Muscle layer of colon (tissue), 2 donors: ENCODE results near the gene PRR27.

Experiments used
- H3K27ac ChIP-seq: one replicate; pipeline ENCODE4 v1.7.0; 2013; ENCODE audit warnings: low read depth, mild to moderate bottlenecking, low read length, moderate library complexity
- H3K27me3 ChIP-seq, 2 donors: one replicate each; pipeline ENCODE4 v1.7.0; 2013; ENCODE audit warnings: low read length in 2 of 2, mild to moderate bottlenecking in 2 of 2; ENCODE audit not compliant: insufficient read depth in 2 of 2, control insufficient read depth in 1 of 2
- H3K36me3 ChIP-seq: one replicate; pipeline ENCODE4 v1.7.0; 2013; ENCODE audit warnings: mild to moderate bottlenecking, low read length; ENCODE audit not compliant: insufficient read depth
- H3K4me1 ChIP-seq: one replicate; pipeline ENCODE4 v1.7.0; 2013; ENCODE audit warnings: mild to moderate bottlenecking, low read length; ENCODE audit not compliant: insufficient read depth
- H3K4me3 ChIP-seq, 2 donors: one replicate each; pipeline ENCODE4 v1.7.0; 2013; ENCODE audit warnings: low read length in 2 of 2, low read depth in 1 of 2, mild to moderate bottlenecking in 1 of 2, moderate library complexity in 1 of 2
- H3K9ac ChIP-seq: one replicate; pipeline ENCODE4 v1.7.0; 2013; ENCODE audit warnings: low read length
- H3K9me3 ChIP-seq: one replicate; pipeline ENCODE4 v1.7.0; 2013; ENCODE audit warnings: mild to moderate bottlenecking, low read length
- donor health status: abdominal sarcoma.
- donor health status: Adenocarcinoma of cecum.

PRR27 gene

GRCh38 chr4:70179811-70180210 lies 25.8 kb downstream of the PRR27 start:
- no peaks in the 10 kb centered on the region for H3K9me3 ChIP-seq
- H3K27me3 ChIP-seq: no peaks in the 10 kb centered on the region
- no peak overlapping the region for H3K27ac ChIP-seq
- no peak overlapping the region for H3K4me3 ChIP-seq
- no peaks in the 10 kb centered on the region for H3K36me3 ChIP-seq
- no peak overlapping the region for H3K9ac ChIP-seq
- no peaks in the 10 kb centered on the region for H3K4me1 ChIP-seq

GRCh38 chr4:70181864-70182263 lies 27.8 kb downstream of the PRR27 start:
- no peak overlapping the region for H3K9ac ChIP-seq
- no peaks in the 10 kb centered on the region for H3K4me1 ChIP-seq
- H3K9me3 ChIP-seq: no peaks in the 10 kb centered on the region
- no peaks in the 10 kb centered on the region for H3K36me3 ChIP-seq
- no peak overlapping the region for H3K27ac ChIP-seq
- no peak overlapping the region for H3K4me3 ChIP-seq
- no peaks in the 10 kb centered on the region for H3K27me3 ChIP-seq

DNA sequence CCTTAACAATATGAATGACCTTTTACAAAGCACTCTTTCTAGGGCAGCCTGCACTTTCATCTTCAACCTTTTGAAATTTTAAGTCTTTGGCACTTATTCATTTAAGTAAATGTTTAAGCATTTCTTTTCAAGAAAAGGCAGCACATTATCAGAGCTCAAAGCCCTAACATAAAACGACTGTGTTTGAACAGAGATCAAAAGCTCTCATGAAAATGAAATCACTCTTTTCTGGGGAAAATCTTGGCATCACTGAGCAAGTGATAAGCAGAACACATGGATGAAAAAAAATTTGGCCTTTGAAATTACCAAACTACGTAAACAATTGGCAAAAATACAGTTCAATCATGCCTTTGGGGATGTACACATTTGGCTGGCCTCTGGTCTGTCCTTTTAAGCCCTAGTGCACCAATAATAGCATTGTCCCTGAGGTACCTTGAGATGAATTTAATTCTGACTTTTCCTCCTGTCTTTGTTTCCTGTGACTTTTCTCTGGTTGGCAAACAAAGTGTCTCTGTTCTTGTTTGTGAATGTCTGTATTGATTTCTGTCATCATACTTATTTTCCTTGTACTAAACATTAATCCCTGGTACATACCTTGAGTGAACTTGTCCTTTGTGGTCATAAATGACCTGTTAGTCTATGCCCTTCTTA lies 28.6 kb downstream of the PRR27 start:
- Histone ChIP-seq H3K27me3 (no peaks in the 10 kb centered on the region), H3K4me1 (no peaks in the 10 kb centered on the region), H3K9ac (no peak overlapping the region), H3K36me3 (no peaks in the 10 kb centered on the region), H3K4me3 (no peak overlapping the region), H3K9me3 (no peaks in the 10 kb centered on the region), H3K27ac (no peak overlapping the region)

GRCh38 chr4:70183168-70183939 lies 29.3 kb downstream of the PRR27 start:
- Histone ChIP-seq H3K27ac (no peak overlapping the region), H3K9me3 (no peaks in the 10 kb centered on the region), H3K36me3 (no peaks in the 10 kb centered on the region), H3K4me3 (no peak overlapping the region), H3K4me1 (no peaks in the 10 kb centered on the region), H3K27me3 (no peaks in the 10 kb centered on the region), H3K9ac (no peak overlapping the region)

GRCh38 chr4:70183940-70184246 lies 29.9 kb downstream of the PRR27 start:
- no peaks in the 10 kb centered on the region for H3K36me3 ChIP-seq
- no peak overlapping the region for H3K27ac ChIP-seq
- H3K4me3 ChIP-seq: no peak overlapping the region
- H3K9ac ChIP-seq: no peak overlapping the region
- H3K9me3 ChIP-seq: no peaks in the 10 kb centered on the region
- no peaks in the 10 kb centered on the region for H3K4me1 ChIP-seq
- H3K27me3 ChIP-seq: no peaks in the 10 kb centered on the region

DNA sequence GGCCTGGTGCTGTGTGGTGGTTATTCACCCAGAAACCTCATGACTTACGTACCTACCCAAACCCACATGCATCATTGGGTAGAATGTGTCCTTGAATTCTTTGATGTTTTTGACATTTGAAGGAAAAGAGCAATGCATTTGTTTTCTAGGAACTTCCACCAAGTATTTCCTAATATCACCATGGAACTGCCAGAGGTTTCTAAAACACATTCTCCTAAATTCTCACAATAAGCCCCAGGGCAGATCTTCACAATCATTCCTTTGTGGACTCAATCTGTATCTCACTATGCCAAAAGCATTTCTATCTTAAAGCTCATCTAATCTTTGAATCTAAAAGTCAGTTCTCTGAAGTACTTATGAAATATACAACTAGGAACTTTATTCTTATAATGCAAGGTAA lies 33.2 kb downstream of the PRR27 start:
- no peaks in the 10 kb centered on the region for H3K36me3 ChIP-seq
- H3K9me3 ChIP-seq: no peaks in the 10 kb centered on the region
- no peak overlapping the region for H3K9ac ChIP-seq
- H3K4me1 ChIP-seq: no peaks in the 10 kb centered on the region
- no peak overlapping the region for H3K4me3 ChIP-seq
- no peak overlapping the region for H3K27ac ChIP-seq
- no peaks in the 10 kb centered on the region for H3K27me3 ChIP-seq

GRCh38 chr4:70190579-70190978 lies 36.5 kb downstream of the PRR27 start:
- Histone ChIP-seq H3K9ac (no peak overlapping the region), H3K4me3 (no peak overlapping the region), H3K27ac (no peak overlapping the region)

DNA sequence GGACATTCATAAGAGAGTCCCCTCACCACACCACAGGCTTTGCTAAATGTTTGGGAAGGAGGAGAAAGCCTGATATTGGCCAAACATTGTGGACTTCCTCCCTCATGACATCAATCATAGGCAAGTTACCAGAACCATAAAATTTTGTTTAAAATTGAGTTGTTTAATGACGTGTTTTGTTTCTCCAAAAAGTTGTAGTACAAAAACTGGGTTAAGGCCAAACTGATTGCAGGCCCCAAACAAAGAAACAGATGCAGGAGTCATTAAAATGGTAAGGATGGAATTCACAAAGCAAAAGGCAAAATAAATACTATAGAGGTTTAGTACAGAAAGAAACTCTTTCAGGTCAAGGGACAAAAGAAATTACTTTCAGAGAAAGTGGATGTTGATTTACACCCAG lies 37.6 kb downstream of the PRR27 start:
- Histone ChIP-seq H3K4me1 (no peaks in the 10 kb centered on the region), H3K36me3 (no peaks in the 10 kb centered on the region), H3K27ac (no peak overlapping the region), H3K27me3 (no peaks in the 10 kb centered on the region), H3K9ac (no peak overlapping the region), H3K4me3 (no peak overlapping the region), H3K9me3 (no peaks in the 10 kb centered on the region)

More at GRCh38 chr4:70190579-70190978, 36.5 kb downstream of the PRR27 start:
- H3K27me3 ChIP-seq: no peaks in the 10 kb centered on the region
- H3K4me1 ChIP-seq: no peaks in the 10 kb centered on the region
- H3K36me3 ChIP-seq: no peaks in the 10 kb centered on the region
- H3K9me3 ChIP-seq: no peaks in the 10 kb centered on the region

- no peaks in the 10 kb centered on the region for H3K4me1 ChIP-seq
- H3K36me3 ChIP-seq: no peaks in the 10 kb centered on the region
- no peaks in the 10 kb centered on the region for H3K9me3 ChIP-seq
- H3K9ac ChIP-seq: no peak overlapping the region
- H3K27me3 ChIP-seq: no peaks in the 10 kb centered on the region
- H3K27ac ChIP-seq: no peak overlapping the region
- no peak overlapping the region for H3K4me3 ChIP-seq
Measured at GRCh38 chr4:70192895-70193294, 38.9 kb downstream of the PRR27 start.

GRCh38 chr4:70195425-70195824 lies 41.4 kb downstream of the PRR27 start, which contains the start of gene ODAM:
ODAM (plus strand) TSS chr4:70195725; CDS start chr4:70196544, 819 bp downstream.
- Histone ChIP-seq H3K4me1 (no peaks in the 10 kb centered on the region), H3K27me3 (no peaks in the 10 kb centered on the region), H3K4me3 (no peak within 1 kb of the TSS)

DNA sequence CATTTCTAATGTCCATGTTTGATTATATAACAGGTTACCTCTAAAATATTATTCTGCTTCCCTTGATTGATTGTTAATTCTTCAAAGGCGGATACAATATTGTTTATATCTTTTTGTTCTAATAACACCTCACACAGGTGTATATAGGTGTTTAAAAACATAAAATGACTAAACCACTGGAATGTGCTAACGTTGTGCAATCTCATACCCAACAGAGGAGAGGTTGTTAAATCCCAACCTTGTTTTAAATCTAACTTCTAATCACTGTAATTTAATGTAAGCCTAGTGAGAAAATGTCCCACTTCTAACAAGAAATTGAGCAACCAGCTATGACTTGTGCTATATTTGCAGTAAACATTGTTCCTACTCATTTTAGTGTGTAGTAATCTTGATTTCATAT lies 42.8 kb downstream of the PRR27 start:
- no peak overlapping the region for H3K27ac ChIP-seq
- no peak overlapping the region for H3K4me3 ChIP-seq
- no peaks in the 10 kb centered on the region for H3K27me3 ChIP-seq
- H3K9ac ChIP-seq: no peak overlapping the region
- no peaks in the 10 kb centered on the region for H3K9me3 ChIP-seq
- no peaks in the 10 kb centered on the region for H3K4me1 ChIP-seq
- H3K36me3 ChIP-seq: no peaks in the 10 kb centered on the region

More at GRCh38 chr4:70195425-70195824, 41.4 kb downstream of the PRR27 start, which contains the start of gene ODAM:
- Histone ChIP-seq H3K36me3 (no peaks in the 10 kb centered on the region), H3K9me3 (no peaks in the 10 kb centered on the region), H3K9ac (no peak within 1 kb of the TSS), H3K27ac (no peak within 1 kb of the TSS)

DNA sequence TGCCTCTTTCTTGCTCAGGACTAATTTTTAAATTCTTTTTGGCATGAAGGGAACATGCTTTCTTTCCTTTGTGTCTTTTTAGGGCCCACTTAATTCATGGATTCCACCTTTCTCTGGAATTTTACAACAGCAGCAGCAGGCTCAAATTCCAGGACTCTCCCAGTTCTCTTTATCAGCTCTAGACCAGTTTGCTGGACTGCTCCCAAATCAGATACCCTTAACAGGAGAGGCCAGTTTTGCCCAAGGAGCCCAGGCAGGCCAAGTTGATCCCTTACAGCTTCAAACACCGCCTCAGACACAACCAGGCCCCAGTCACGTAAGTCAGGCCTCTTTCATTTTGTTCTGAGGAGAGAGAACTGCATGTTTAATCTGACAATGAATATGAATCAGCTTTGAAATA lies 43.8 kb downstream of the PRR27 start:
- Histone ChIP-seq H3K36me3 (no peaks in the 10 kb centered on the region), H3K27ac (no peak overlapping the region), H3K9me3 (no peaks in the 10 kb centered on the region), H3K27me3 (no peaks in the 10 kb centered on the region), H3K9ac (no peak overlapping the region), H3K4me3 (no peak overlapping the region), H3K4me1 (no peaks in the 10 kb centered on the region)
